AG09309 (cell line): ENCODE results near the gene NPW.

Experiments
- DNase-seq: peaks from one replicate; pipeline ENCODE4 v3.0.0-alpha.2; 2010; ENCODE audit warnings: low read depth
- H3K4me3 ChIP-seq: 2 replicates; pipeline ENCODE4 v1.5.1; 2011; ENCODE audit warnings: mild to moderate bottlenecking, low read depth, low read length, moderate library complexity; ENCODE audit not compliant: control insufficient read depth
- TF ChIP-seq, protein P1 (sequence below): IDR thresholded peaks from 2 replicates; pipeline ENCODE4 v1.5.1; 2011; ENCODE audit warnings: mild to moderate bottlenecking, low read depth, low read length, inconsistent platforms; ENCODE audit not compliant: insufficient read depth, control insufficient read depth; ENCODE audit errors: missing control alignments

NPW gene

DNA sequence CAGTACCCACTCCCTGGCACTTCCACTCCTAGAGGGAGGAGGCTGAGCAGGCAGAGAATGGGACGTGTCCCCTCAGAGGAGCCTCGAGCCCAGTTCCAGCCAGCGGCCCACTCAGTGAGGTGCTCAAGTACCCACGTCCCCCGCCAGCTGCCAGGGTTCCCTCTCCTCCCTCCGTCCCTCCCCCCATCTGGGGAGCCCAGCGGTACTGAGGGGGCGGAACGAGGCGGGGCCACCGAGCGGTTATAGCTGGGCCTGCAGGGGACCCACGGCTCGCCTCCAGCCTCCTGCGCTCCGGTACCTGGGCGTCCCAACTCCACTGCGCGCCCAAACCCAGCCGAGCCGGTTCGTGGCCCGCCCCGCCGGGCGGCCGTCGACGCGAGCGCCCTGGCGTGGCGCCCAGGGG lies at the start of gene NPW:
NPW (plus strand) TSS at position 268 of the 403 bp plus-strand sequence.
- DNase-seq: no peak
- H3K4me3 ChIP-seq: no peak within 1 kb of the TSS
- TF ChIP-seq, protein P1, sequence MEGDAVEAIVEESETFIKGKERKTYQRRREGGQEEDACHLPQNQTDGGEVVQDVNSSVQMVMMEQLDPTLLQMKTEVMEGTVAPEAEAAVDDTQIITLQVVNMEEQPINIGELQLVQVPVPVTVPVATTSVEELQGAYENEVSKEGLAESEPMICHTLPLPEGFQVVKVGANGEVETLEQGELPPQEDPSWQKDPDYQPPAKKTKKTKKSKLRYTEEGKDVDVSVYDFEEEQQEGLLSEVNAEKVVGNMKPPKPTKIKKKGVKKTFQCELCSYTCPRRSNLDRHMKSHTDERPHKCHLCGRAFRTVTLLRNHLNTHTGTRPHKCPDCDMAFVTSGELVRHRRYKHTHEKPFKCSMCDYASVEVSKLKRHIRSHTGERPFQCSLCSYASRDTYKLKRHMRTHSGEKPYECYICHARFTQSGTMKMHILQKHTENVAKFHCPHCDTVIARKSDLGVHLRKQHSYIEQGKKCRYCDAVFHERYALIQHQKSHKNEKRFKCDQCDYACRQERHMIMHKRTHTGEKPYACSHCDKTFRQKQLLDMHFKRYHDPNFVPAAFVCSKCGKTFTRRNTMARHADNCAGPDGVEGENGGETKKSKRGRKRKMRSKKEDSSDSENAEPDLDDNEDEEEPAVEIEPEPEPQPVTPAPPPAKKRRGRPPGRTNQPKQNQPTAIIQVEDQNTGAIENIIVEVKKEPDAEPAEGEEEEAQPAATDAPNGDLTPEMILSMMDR: no peak

DNA sequence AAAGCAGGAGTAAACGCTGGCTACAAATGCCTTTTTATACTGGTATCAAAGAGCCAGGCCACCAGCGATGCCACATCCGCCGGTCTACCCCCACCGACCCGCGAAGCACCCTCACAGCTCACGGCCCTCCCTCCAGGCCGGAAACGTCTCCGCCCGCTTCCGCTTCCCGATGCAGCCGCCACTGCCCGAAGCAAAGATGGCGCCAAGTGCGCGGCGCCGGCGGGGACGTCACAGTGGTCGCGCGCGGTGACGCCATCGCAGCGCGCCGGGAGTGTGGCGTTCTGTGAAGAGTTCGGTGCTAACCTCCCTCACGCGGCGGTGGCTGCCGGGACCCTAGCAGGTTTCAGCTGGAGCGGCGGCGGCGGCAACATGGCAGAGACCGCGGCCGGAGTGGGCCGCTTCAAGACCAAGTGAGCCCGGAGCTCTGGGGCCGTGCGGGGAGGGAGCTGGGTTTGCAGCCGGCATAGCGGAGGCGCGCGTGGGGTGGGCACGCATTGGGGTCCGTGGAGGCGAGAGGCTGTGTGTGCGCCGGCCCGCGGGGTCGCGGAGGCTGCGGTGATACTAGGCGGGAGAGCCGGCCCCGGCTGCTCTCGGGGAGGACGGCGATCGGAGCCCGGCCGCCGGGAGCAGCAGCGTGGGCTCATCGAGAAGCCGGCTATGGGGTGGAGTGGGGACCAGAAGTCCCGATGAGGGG lies 47.6 kb upstream of the NPW start, which contains the start of gene TBL3:
TBL3 (plus strand) TSS at position 258 of the 694 bp plus-strand sequence; CDS start at position 370, 112 bp downstream.
- peak within 1 kb of the TSS; percentile 92 for H3K4me3 ChIP-seq
- TF ChIP-seq, protein P1: no peak
- DNase-seq: peak; percentile 62

DNA sequence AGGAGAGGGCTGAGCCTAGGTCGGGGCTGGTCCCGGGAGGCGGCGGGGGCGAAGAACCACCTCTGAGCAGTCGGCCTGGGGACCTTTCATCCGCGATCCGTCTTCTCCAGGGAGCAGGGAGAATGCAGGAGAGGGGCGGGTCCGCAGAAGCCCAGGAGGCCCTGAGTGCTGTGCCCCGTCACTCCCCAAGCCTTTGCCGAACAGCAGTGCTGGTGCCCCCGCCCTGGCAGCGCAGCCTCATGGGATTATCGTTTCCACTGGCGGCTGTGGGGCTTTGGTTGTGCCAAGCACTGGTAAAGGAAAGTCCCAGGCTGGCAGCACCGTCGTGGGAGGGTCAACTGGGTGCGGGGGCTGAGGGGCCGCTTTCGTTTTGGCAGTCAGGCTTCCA lies 47.1 kb upstream of the NPW start:
- DNase-seq: no peak
- TF ChIP-seq, protein P1: no peak

DNA sequence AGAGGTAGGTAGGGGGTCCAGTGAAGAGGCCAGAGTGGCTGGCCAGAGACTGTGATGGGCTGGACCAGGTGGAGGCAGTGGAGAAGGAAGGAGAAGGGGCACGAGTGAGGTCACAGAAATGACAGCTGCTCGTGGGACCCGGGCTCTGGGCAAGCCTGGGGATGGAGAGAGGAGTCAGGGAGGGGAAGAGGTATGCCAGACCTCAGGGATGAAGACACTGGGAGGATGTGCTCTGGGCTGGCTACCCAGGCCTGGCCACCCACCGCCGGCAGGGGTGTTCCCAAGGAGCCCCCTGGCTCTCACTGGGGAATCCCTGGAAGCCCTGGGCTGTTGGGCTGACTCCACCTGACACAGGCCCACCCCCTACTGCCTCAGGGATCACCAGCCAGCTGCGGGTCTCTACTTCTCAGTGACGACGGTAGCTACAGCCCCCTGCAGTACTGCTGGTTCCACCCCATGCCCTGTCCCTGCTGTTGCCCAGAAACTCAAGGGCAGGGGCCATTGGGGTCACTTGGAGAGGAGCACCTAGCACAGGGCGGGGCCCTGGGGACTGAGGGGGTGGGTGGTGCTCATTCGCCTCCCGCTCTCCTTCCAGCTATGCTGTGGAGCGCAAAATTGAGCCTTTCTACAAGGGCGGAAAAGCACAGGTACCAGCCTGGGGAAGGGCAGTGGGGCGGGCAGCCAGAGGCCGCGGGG lies 46.0 kb upstream of the NPW start:
- no peak overlapping the region for H3K4me3 ChIP-seq
- no peak for DNase-seq
- TF ChIP-seq, protein P1: no peak

More for the DNA sequence above, 47.1 kb upstream of the NPW start:
- H3K4me3 ChIP-seq: peak overlapping the region; percentile 92

DNA sequence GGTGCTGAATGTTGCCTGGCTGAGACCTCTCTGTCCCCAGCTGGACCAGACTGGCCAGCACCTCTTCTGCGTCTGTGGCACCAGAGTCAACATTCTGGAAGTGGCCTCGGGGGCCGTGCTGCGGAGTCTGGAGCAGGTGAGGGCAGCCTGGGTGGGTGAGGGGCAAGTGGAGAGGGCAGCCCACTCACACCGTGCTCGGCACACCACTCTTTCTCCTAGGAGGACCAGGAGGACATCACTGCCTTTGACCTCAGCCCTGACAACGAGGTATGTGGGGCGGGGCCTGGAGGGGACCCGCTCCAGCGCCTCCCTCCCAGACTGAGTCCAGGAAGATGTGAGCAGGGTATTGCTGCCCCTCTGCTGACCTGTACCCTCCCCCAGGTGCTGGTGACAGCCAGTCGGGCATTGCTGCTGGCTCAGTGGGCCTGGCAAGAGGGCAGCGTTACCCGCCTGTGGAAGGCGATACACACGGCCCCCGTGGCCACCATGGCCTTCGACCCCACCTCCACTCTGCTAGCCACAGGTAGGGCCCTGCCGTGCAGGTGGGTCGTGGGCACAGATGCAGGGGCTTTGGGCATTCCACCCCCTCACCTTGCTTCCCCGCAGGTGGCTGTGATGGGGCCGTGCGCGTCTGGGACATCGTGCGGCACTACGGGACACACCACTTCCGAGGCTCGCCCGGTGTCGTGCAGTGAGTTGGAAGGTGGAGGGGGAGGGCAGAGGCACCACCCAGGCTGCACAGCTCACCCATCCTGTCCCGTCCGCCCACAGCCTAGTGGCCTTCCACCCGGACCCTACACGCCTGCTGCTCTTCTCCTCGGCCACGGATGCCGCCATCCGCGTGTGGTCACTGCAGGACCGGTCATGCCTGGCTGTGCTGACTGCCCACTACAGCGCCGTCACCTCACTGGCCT lies 45.2 kb upstream of the NPW start:
- TF ChIP-seq, protein P1: no peak
- H3K4me3 ChIP-seq: no peak overlapping the region
- no peak for DNase-seq
